Neuronal stem cell (in vitro differentiated cells): ENCODE data around the gene COPG1.
A peak's percentile ranks its signal among the peaks of the same experiment; 100 is the strongest.

Experiments used
- DNase-seq: peaks from one replicate; pipeline ENCODE4 v3.0.0-alpha.2; 2013; ENCODE audit warnings: low spot score
- H2AFZ ChIP-seq: one replicate; pipeline ENCODE4 v1.6.1; 2013; ENCODE audit warnings: mild to moderate bottlenecking, low read length, inconsistent platforms
- H2AK5ac ChIP-seq: 2 replicates; pipeline ENCODE4 v1.6.1; 2013; ENCODE audit warnings: low read depth, mild to moderate bottlenecking, inconsistent platforms, low read length, moderate library complexity, mixed read lengths
- H2BK120ac ChIP-seq: 2 replicates; pipeline ENCODE4 v1.6.1; 2013; ENCODE audit warnings: low read depth, mild to moderate bottlenecking, inconsistent platforms, low read length, moderate library complexity, mixed read lengths
- H2BK12ac ChIP-seq: one replicate; pipeline ENCODE4 v1.6.1; 2013; ENCODE audit warnings: low read length, inconsistent platforms
- H2BK15ac ChIP-seq: 2 replicates; pipeline ENCODE4 v1.6.1; 2013; ENCODE audit warnings: mild to moderate bottlenecking, low read length, inconsistent platforms, mixed read lengths
- H2BK5ac ChIP-seq: one replicate; pipeline ENCODE4 v1.6.1; 2013; ENCODE audit warnings: inconsistent platforms, mild to moderate bottlenecking, low read length, moderate library complexity
- H3K14ac ChIP-seq: one replicate; pipeline ENCODE4 v1.6.1; 2013; ENCODE audit warnings: low read length, inconsistent platforms
- H3K18ac ChIP-seq: 2 replicates; pipeline ENCODE4 v1.6.1; 2013; ENCODE audit warnings: low read length, inconsistent platforms
- H3K23ac ChIP-seq: 2 replicates; pipeline ENCODE4 v1.6.1; 2013; ENCODE audit warnings: low read depth, mild to moderate bottlenecking, mixed read lengths, low read length, inconsistent platforms; ENCODE audit not compliant: poor library complexity
- H3K27ac ChIP-seq: replicated peaks from 3 replicates; pipeline ENCODE4 v1.5.1; 2013; ENCODE audit warnings: low read length, inconsistent platforms
- H3K27me3 ChIP-seq, 3 experiments: 2 replicates each; pipeline ENCODE4 v1.6.1; 2013; ENCODE audit warnings: low read length in 3 of 3, mild to moderate bottlenecking in 2 of 3, inconsistent platforms in 1 of 3, low read depth in 1 of 3, mixed read lengths in 1 of 3, moderate library complexity in 1 of 3; ENCODE audit not compliant: control insufficient read depth in 3 of 3, insufficient read depth in 3 of 3
- H3K36me3 ChIP-seq, 2 donors: replicated peaks in 1 of 2; 2 replicates each; pipeline ENCODE4 v1.6.1; 2013; ENCODE audit warnings: low read length in 2 of 2; ENCODE audit not compliant: control insufficient read depth in 2 of 2, insufficient read depth in 2 of 2
- H3K4ac ChIP-seq: 2 replicates; pipeline ENCODE4 v1.6.1; 2013; ENCODE audit warnings: inconsistent platforms, mild to moderate bottlenecking, low read length, moderate library complexity
- H3K4me1 ChIP-seq, 2 donors: 1 replicate in 1 of 2; 2 replicates in 1 of 2; pipeline ENCODE4 v1.6.1; 2013; ENCODE audit warnings: low read length in 2 of 2, low read depth in 1 of 2; ENCODE audit not compliant: control insufficient read depth in 2 of 2, insufficient read depth in 1 of 2
- H3K4me2 ChIP-seq: one replicate; pipeline ENCODE4 v1.6.1; 2013; ENCODE audit warnings: mild to moderate bottlenecking, low read length, inconsistent platforms; ENCODE audit not compliant: insufficient read depth, poor library complexity, severe bottlenecking
- H3K4me3 ChIP-seq, 2 donors: 2 replicates each; pipeline ENCODE4 v1.5.1; 2013; ENCODE audit warnings: low read length in 2 of 2, mild to moderate bottlenecking in 2 of 2, inconsistent platforms in 1 of 2, moderate library complexity in 1 of 2
- H3K79me1 ChIP-seq: one replicate; pipeline ENCODE4 v1.6.1; 2013; ENCODE audit warnings: low read depth, mild to moderate bottlenecking, inconsistent platforms, low read length, moderate library complexity
- H3K9ac ChIP-seq: one replicate; pipeline ENCODE4 v1.6.1; 2013; ENCODE audit warnings: mild to moderate bottlenecking, low read depth, low read length, inconsistent platforms; ENCODE audit not compliant: poor library complexity
- H3K9me3 ChIP-seq, 2 donors: replicated peaks in 1 of 2; 2 replicates each; pipeline versions ENCODE3 to v1.6.1; 2013; ENCODE audit warnings: low read length in 2 of 2, mild to moderate bottlenecking in 2 of 2, inconsistent platforms in 1 of 2, low read depth in 1 of 2, mixed read lengths in 1 of 2, moderate library complexity in 1 of 2; ENCODE audit not compliant: control insufficient read depth in 2 of 2, insufficient read depth in 1 of 2
- H4K8ac ChIP-seq: one replicate; pipeline ENCODE4 v1.6.1; 2013; ENCODE audit warnings: low read depth, mild to moderate bottlenecking, inconsistent platforms, low read length, moderate library complexity
- H4K91ac ChIP-seq: one replicate; pipeline ENCODE4 v1.6.1; 2013; ENCODE audit warnings: low read length, low read depth, mild to moderate bottlenecking, inconsistent platforms; ENCODE audit not compliant: poor library complexity
- whole genome bisulfite sequencing, 2 donors: extraction: QIAGEN DNeasy Blood & Tissue Kit; methylation state at CpG; one replicate each; pipeline ENCODE4 v1.1.7; 2013; ENCODE audit warnings: missing lambda C conversion rate in 2 of 2, mixed read lengths in 1 of 2; ENCODE audit not compliant: insufficient read length in 2 of 2, insufficient replicate concordance in 1 of 2; ENCODE audit errors: extremely low coverage in 2 of 2; 5-methylcytosine and 5-hydroxymethylcytosine counted together

Gene COPG1

GRCh38 chr3:129312671-129313414 is 63.4 kb downstream of the COPG1 start:
- Histone ChIP-seq H3K4ac (no peak overlapping the region), H3K4me3 (no peak overlapping the region), H3K79me1 (peaks cover 16% of the 10 kb centered on the region)

DNA sequence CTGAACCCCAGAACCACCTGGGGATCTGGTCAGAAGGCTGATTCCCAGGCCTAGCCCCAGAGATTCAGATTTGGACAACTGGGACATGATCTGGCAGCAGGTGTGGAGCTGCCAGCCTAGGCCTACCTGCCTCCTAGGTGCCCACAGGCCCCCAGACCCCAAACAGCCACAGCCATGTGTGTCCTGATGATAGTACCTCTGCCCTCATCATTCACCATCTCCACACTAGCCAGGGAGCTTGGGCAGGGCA is 63.9 kb downstream of the COPG1 start:
- H3K4me1 ChIP-seq: peaks cover 0 to 11% of the 10 kb centered on the region in 2 donors
- no peak overlapping the region for H3K23ac ChIP-seq
- H4K8ac ChIP-seq: peak overlapping the region; percentile 19
- H3K36me3 ChIP-seq: peaks cover 3 to 6% of the 10 kb centered on the region in 2 donors
- H3K9me3 ChIP-seq: no peaks in the 10 kb centered on the region
- peak overlapping the region; percentile 16 for H3K27ac ChIP-seq
- H4K91ac ChIP-seq: no peak overlapping the region
- H2BK120ac ChIP-seq: no peak overlapping the region
- no peak for DNase-seq
- no peak overlapping the region for H2BK5ac ChIP-seq
- peaks cover 18% of the 10 kb centered on the region for H3K79me1 ChIP-seq
- peak overlapping the region; percentile 5 for H2AK5ac ChIP-seq
- H3K27me3 ChIP-seq: no peaks in the 10 kb centered on the region
- no peak overlapping the region for H3K18ac ChIP-seq
- H3K4ac ChIP-seq: no peak overlapping the region
- no peak overlapping the region for H2AFZ ChIP-seq
- peak overlapping the region; percentile 33 for H3K9ac ChIP-seq
- no peak overlapping the region for H3K4me2 ChIP-seq
- H2BK12ac ChIP-seq: no peak overlapping the region
- no peak overlapping the region for H2BK15ac ChIP-seq
- peak overlapping the region in 1 of 2 donors; percentile 100 for H3K4me3 ChIP-seq
- H3K14ac ChIP-seq: no peak overlapping the region

More at GRCh38 chr3:129312671-129313414, 63.4 kb downstream of the COPG1 start:
- Histone ChIP-seq H3K4me1 (peaks cover 0 to 11% of the 10 kb centered on the region in 2 donors), H3K18ac (no peak overlapping the region), H2BK15ac (no peak overlapping the region), H3K9ac (no peak overlapping the region), H3K36me3 (peaks cover 0 to 5% of the 10 kb centered on the region in 2 donors), H2BK120ac (no peak overlapping the region), H2AK5ac (no peak overlapping the region), H3K4me2 (no peak overlapping the region), H3K23ac (no peak overlapping the region), H2AFZ (no peak overlapping the region), H4K91ac (no peak overlapping the region), H3K27me3 (no peaks in the 10 kb centered on the region), H4K8ac (no peak overlapping the region), H2BK5ac (no peak overlapping the region), H3K27ac (peak overlapping the region; percentile 16), H3K9me3 (no peaks in the 10 kb centered on the region), H2BK12ac (no peak overlapping the region), H3K14ac (no peak overlapping the region)
- DNase-seq: no peak

GRCh38 chr3:129313665-129314385 is 64.4 kb downstream of the COPG1 start:
- Histone ChIP-seq H3K36me3 (peaks cover 8% of the 10 kb centered on the region in 2 donors), H4K91ac (no peak overlapping the region), H2BK120ac (no peak overlapping the region), H2BK5ac (no peak overlapping the region), H2BK12ac (no peak overlapping the region), H2AFZ (no peak overlapping the region), H3K14ac (no peak overlapping the region), H3K4me2 (peak overlapping the region; percentile 89), H4K8ac (peak overlapping the region; percentile 19), H3K27ac (peak overlapping the region; percentile 58), H2AK5ac (peak overlapping the region; percentile 5), H3K4me3 (peak overlapping the region; percentile 97 to 100), H3K4ac (no peak overlapping the region), H3K27me3 (no peaks in the 10 kb centered on the region), H3K9me3 (no peaks in the 10 kb centered on the region), H3K18ac (no peak overlapping the region), H3K4me1 (peaks cover 0 to 11% of the 10 kb centered on the region in 2 donors), H3K79me1 (peaks cover 18% of the 10 kb centered on the region), H2BK15ac (no peak overlapping the region), H3K23ac (no peak overlapping the region), H3K9ac (peak overlapping the region; percentile 46)
- DNase-seq: no peak
- no CpG with 5 or more reads among the region's 7 CpGs for WGBS, 2 donors

DNA sequence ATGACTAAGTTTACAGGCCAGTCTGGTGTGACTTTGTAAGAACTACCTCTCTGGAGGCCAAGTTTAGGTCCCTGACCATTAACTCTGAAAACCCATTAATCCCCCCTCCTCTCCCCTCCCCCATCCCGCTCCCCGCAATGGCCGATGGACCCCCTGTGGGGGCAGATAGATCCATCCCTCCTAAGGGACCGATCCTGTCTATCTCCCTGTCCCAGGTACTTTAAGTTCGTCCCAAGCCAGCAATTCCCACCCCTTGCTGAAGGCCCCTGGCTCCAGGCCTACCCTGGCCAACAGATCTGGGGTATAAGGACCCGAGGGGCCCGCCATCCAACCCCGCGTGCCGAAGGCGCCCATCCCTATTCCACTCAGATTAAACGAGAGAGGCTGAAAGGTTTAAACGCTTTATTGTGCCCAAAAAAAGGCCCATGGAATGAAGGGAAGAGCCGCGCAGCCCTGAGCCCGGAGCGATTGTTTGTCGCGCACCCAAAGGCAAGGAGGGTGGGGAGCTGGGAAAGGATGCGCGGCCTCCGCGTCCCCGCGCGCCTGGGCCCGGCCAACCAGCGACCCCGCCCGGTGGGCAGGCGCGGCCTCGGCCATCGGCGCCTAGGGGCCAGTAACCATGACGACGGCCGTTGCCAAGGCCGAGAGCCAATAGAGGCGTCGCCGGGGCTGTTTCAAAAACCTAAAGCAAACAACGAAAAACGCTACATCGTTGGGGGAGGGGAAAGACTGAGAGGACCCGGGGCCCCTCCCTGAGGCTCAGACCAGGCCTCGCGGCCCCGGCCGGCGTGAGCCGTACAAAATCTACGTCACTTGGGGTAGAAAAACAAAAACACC is 65.2 kb downstream of the COPG1 start:
- H3K4me2 ChIP-seq: peak overlapping the region; percentile 89
- no peaks in the 10 kb centered on the region for H3K9me3 ChIP-seq
- peak overlapping the region; percentile 79 for H3K27ac ChIP-seq
- peak overlapping the region; percentile 65 for H2AFZ ChIP-seq
- H3K4me1 ChIP-seq: peaks cover 0 to 11% of the 10 kb centered on the region in 2 donors
- no peak overlapping the region for H2BK12ac ChIP-seq
- H2BK15ac ChIP-seq: no peak overlapping the region
- H3K4me3 ChIP-seq: peak overlapping the region; percentile 97 to 100
- H3K23ac ChIP-seq: peak overlapping the region; percentile 92
- H3K79me1 ChIP-seq: peaks cover 18% of the 10 kb centered on the region
- peak overlapping the region; percentile 86 for H3K14ac ChIP-seq
- H4K91ac ChIP-seq: no peak overlapping the region
- H3K18ac ChIP-seq: peak overlapping the region; percentile 99
- H3K27me3 ChIP-seq: no peaks in the 10 kb centered on the region
- H2BK5ac ChIP-seq: peak overlapping the region; percentile 91
- peaks cover 8 to 12% of the 10 kb centered on the region in 2 donors for H3K36me3 ChIP-seq
- no peak overlapping the region for H4K8ac ChIP-seq
- peak overlapping the region; percentile 97 for H2AK5ac ChIP-seq
- no CpG with 5 or more reads among the region's 53 CpGs for WGBS, 2 donors
- peak; percentile 91 for DNase-seq
- H2BK120ac ChIP-seq: peak overlapping the region; percentile 10
- H3K9ac ChIP-seq: peak overlapping the region; percentile 99
- H3K4ac ChIP-seq: no peak overlapping the region
